DMS53 treated with DMSO at 0.1 percent for 48 hours (cell line): ENCODE results near the gene ANKRD40.
"Not testable (repeated sequence)": the region's sequence is repeated elsewhere in the genome, so short reads cannot be mapped to it uniquely, and the experiment has no call there.

Source experiments
- DNase-seq: peaks from one replicate; lab custom pipeline; 2025; ENCODE audit not compliant: unreplicated experiment; lab: John Stamatoyannopoulos, UW

Gene ANKRD40

GRCh38 chr17:50712641-50713040 is 4.9 kb upstream of the ANKRD40 start:
- DNase-seq = no peak

- no peak for DNase-seq
Measured at GRCh38 chr17:50710650-50711049, 2.9 kb upstream of the ANKRD40 start.

GRCh38 chr17:50710025-50710424 is 2.3 kb upstream of the ANKRD40 start:
- no peak for DNase-seq

- DNase-seq = not testable (repeated sequence)
Measured at GRCh38 chr17:50709053-50709452, 1.3 kb upstream of the ANKRD40 start.

- peak; percentile 53 for DNase-seq
Measured at GRCh38 chr17:50708050-50709000, 611 bp upstream of the ANKRD40 start.

- DNase-seq = no peak
Measured at GRCh38 chr17:50703162-50703561, 4.6 kb downstream of the ANKRD40 start.

- DNase-seq = no peak
Measured at GRCh38 chr17:50699410-50699809, 8.3 kb downstream of the ANKRD40 start.

- DNase-seq = peak; percentile 22
Measured at GRCh38 chr17:50697663-50698272, 9.9 kb downstream of the ANKRD40 start.

- no peak for DNase-seq
Measured at GRCh38 chr17:50697062-50697461, 10.7 kb downstream of the ANKRD40 start.

- no peak for DNase-seq
Measured at GRCh38 chr17:50696365-50696879, 11.3 kb downstream of the ANKRD40 start.

GRCh38 chr17:50693036-50693682 is 14.6 kb downstream of the ANKRD40 start:
- peak; percentile 97 for DNase-seq

GRCh38 chr17:50692448-50693035 is 15.2 kb downstream of the ANKRD40 start:
- peak; percentile 96 for DNase-seq

- peak; percentile 11 for DNase-seq
Measured at GRCh38 chr17:50691550-50692447, 15.9 kb downstream of the ANKRD40 start.

GRCh38 chr17:50690887-50691549 is 16.7 kb downstream of the ANKRD40 start:
- peak; percentile 37 for DNase-seq

- no peak for DNase-seq
Measured at GRCh38 chr17:50689956-50690886, 17.5 kb downstream of the ANKRD40 start.

GRCh38 chr17:50689251-50689650 is 18.5 kb downstream of the ANKRD40 start:
- DNase-seq = no peak

- DNase-seq = no peak
Measured at GRCh38 chr17:50688245-50688644, 19.5 kb downstream of the ANKRD40 start.
